GM18517 (cell line): ENCODE results near the gene FLNB.
"Not testable (repeated sequence)": the region's sequence is repeated elsewhere in the genome, so short reads cannot be mapped to it uniquely, and the experiment has no call there.

ENCODE experiments used
- ATAC-seq: cut with Tn5 transposase; IDR thresholded peaks from one replicate; pipeline ENCODE4 v1.9.1; 2021; ENCODE audit warnings: mild to moderate bottlenecking, moderate library complexity; ENCODE audit not compliant: unreplicated experiment

The FLNB gene

DNA sequence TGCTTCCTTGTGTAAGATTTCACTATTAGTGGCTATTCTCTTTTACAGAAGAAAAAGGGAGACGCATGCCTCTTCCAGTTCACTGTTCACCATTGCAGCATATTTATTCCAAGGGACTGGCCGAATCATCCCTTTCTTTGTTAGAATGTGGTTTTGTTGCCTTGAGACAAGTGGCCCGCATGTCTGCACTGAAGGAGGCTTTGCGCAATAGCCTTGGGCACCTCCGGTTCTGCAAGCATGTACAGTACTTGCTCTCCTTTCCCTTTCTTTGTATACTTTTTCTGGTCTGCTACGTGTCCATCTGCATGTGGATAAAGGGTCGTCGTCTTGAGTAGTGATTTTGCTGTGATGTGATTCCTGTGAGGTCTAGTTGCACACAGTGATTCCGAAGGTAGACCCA, 43.0 kb downstream of the FLNB start:
- ATAC-seq = no peak

DNA sequence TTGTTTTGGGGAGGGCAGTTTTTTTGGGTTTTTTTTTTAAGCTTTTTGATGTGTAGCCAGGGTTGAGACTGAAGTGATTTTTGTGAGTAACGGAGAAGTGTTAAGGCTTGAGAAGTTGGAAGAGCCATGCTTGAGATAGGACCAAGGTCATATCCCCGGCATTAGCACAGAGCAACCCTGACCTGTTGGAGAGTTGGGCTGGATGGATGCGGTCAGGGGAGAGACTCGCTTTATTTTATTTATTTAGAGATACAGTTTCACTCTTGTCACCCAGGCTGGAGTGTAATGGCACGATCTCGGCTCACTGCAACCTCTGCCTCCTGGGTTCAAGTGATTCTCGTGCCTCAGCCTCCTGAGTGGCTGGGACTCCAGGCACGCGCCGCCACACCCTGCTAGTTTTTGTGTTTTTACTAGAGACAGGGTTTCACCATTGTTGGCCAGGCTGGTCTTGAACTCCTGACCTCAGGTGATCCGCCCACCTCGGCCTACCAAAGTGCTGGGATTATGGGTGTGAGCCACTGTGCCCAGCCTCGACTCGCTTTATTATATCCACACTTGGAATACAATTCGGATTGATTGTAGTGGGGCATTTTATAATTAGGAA, 43.5 kb downstream of the FLNB start:
- not testable (repeated sequence) for ATAC-seq

DNA sequence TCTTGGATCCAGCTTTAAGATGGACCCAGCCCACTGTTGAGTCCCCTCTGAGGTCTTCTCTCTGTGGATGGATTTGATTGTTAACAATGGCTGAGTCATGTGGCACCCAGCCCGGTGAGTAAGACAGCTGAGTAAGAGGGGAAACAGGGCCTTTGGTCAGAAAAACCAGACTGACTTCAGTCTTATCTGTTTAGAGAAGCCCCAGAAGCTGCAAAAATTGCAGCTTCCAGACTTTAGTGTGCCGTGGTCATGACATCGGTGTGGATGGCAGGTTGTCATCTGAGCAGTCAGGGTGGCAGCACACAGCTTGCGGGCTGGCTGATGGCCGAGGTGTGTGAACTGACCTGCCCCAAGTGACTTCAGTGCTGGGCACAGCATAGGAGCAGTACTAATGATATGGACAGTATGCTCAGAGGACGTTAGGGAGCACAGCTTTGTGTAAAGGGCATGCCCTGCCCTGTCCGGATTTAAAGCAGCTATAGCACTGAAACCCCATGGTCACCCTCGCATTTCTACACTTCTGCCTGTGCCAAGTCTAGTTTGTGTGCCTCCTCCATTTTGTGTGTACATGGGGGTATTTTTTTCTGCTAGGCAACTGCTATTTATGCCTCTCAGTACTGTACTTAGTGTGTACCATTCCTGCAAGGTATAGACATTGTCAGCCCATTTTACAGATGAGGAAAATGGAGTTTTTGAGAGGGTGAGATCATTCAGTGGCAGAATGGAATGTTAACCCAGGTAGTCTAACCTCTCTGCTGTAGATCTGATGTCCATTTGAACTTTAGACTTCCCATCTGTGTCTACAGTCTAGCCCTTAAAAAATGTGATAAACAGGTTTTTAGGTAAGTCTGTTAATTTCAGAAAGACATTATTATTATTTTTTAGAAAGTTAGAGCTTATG, 44.4 kb downstream of the FLNB start:
- no peak for ATAC-seq

DNA sequence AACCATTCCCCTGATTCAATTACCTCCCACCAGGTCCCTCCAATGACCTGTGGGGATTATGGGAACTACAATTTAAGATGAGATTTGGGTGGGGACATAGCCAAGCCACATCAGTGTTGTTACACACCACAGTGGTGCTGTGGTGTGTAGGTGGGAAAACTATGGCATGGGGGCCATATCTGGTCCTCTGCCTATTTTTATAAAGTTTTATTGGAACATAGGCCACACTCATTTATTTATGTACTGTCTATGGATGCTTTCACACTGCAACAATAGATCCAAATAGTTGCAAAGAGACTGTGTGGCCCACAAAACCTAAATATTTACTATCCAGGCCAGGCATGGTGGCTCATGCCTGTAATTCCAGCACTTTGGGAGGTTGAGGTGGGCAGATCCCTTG, 46.4 kb downstream of the FLNB start:
- no peak for ATAC-seq

DNA sequence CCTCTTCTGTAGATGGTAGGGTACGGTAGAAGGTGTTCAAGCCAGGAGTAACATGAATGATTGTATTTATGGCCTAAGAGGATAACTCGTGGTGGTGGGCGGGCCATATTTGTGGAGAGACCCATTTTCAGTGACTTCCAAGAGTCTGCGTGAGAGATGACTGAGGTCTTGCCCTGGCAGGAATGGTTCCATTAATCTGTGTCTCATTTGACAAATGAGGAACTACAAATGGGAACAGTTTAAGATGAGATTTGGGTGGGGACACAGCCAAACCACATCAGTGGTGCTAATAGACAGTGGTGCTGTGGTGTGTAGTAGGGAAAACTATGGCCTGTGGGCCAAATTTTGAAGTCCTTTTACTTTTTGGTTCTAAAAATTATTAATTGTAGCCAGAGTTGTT, 47.1 kb downstream of the FLNB start:
- no peak for ATAC-seq

DNA sequence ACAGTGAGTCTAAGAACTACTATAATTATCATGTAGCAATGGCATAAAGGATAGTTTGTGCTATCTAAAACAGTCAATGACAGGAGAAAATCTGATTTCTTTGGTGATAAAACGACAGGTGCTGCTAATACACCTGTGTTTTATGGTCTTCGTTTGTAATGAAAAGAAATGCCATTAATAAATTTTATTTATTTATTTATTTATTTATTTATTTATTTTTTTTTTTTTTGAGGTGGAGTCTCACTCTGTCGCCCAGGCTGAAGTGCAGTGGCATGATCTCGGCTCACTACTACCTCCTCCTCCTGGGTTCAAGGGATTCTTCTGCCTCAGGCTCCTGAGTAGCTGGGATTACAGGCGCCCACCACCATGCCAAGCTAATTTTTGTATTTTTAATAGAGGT, 47.7 kb downstream of the FLNB start:
- ATAC-seq = not testable (repeated sequence)

DNA sequence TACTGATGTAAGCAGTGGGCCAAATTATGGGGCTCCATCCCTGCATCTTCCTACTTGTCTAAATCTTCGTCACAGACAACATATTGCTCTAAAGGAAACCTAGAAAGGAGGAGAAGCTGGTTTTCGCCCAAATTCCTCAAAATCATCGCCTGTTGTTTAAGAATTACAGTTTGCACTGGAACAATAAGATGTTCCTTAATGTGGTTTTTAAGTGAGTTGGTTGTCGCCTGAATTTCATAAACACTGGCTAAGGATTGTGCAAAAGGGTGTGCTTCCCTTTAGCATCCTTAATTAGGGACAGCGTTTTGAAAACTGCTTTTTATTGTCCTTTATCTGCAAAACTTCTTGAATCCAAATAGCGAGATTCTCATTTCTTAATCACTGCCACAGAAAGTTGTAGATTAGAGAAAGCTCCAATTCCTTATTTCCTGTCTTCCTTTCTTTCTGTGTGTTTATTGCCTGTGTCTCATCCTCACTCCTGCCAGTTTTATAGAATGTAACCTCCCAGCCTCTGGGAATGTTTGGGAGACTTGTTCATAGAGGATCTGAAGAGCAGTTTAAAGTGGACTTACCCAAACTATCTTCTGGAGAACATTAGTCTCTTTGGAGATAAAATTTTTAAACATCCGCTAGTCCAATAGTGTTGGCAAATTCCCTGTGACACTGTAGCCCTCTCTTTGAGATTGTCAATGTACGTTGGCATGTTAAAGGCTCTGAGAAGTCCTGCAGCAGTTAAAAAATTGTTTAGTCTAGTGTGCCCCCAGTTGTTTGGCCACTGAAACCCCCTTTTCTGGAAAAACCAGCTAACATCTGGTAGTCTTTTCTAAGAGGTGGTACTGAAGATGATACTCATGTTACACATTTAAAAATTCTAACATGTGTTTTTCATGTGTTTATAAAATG, 50.4 kb downstream of the FLNB start:
- ATAC-seq = no peak

DNA sequence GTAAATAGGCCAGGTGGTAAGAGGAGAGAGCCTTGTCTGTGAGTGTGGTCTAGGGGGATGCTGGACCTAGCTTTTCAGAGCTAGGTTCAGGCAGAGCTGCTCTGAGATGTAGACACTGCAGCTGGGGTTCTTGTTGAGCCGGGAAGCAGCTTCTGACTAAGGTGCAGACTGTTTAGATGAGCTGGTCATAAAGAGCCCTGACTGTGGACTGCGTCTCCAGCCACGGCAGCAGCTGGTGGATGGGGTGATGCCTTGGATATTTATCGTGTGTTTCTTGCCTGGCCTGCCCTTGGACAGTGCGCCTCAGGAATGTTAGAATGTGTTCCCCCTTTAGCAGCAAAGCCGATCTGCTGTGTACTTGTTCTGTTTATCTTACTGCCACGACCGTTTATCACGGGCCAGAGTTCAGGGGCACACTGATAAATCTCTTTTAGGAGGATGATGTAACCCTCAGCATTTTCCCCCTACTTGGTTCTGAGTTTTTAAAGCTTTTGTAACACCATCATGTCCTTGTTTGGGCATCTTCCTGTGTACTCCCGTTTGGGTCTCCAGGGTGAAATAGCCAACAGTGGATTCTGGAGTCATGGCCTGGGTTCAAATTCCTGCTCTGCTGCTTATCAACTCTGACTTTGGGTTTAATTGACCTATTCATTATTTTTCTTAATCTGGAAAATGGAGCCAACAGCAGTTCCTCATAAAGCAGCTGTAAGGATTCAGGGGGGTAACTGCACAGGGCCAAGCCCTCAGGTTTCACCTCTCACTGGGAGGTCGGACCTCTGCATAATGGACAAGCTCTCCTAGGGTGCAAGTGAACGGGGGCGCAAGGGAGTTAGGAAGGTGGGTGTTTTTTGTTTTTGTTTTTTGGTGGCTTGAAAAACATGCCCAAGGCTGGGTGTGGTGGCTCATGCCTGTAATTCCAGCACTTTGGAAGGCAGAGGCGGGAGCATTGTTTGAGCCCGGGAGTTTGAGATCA, 51.4 kb downstream of the FLNB start:
- no peak for ATAC-seq

DNA sequence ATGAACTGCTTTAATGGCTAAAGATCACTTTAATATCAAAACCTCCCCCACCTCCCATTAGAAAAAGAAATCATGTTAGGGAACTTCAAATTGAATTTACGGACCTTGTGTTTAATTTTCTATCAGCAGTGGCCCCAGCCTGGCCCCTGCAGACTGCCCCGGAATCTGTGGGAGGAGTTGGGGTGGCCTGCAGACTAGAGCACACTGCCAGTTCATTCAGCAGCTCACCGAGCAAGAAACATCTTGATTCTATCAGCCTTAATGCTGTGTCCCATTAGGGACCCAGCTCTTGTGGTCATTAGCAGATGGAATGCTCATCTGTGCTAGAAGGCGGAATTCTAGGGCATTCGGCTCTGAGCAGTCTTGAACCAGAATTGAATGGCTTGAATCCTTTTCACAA, 54.2 kb downstream of the FLNB start:
- ATAC-seq = no peak

DNA sequence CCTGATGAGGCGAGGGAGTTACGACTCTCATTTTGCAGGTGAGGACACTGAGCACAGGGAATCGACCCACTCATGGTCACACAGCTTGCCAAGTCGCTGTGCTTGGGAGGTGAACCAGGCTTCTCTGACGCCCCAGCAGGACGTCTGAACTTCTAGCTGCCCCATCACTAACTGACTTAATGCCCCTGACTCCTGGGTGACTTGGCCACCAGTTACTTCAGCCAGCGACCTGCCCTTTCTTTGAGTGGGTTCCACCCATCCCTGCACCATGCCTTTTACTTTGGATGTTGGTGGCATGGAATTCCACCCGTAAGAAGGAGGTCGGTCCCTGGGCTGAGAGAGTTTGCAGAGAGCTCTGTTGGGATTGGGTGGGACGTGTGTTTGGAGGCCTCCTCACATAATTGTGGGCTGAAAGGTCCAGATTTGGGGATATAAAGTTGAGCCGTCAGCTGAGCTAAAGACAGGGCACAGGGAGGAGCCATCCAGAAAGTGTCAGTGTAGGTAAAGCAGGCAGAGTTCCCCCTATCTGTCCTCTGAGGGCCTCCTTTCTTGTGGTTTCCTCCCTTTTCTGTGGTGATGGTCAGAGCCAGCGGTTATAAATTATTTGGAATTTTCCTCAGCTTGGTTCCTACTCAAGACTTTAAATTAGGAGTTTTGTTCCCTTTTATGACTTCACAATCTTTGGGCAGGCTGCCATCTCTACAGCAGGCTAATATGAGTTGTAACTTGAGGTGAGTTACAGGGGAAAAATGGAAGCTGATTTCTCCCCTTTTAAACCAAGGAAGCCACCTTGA, 55.0 kb downstream of the FLNB start:
- no peak for ATAC-seq

DNA sequence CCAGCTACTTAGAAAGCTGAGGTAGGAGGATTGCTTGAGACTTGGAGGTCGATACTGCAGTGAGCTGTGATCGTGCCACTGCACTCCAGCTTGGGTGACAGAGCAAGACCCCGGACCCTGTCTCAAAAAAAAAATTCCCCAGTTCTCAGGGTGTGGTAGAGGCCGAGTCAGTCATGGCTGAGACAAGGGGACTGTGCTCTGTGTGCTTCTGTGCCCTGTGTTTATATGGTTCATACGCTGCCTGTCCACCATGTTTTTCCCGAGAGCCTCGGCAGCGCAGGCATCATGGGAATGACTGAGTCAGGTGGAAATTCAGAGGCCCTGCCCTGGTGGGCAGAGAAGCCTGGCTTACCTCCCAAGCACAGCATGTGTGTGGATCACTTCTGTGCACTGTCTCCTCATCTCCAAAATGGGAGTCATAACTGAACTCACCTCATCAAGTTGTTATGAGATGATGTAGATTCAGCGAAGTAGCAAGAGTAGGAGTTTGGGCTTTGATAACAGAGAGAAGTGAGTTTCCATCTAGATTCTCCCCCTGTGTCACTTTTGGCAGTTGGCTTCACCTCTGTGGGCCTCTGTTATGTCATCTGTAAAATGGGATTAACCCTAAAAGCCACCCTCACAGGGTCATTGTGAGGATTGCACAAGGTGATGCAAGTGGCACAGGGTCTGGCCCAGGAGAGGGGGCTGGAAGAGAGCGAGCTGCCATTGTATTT, 56.9 kb downstream of the FLNB start:
- ATAC-seq = no peak

DNA sequence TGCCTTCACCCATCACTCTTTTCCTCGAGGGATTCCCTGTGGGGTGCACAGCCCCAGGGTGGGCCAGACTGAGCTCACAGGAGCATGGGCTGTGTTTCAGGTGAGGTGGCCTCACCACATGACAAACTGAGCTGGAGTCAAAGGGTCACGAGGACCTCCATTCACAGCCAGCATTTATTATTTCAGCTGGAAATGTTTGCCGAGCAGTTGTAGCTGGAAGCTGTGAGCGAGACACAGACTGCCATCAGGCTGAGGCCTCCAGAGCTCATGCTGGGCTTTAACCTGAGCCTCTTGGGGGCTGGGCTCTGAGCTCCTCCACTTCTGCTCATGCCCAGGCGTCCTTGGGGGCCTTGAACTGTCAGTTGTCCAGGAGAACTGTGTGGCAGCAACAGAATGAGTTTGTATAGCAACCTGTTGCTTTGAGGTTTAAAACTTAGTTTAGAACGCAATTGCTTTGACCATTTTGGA, 57.5 kb downstream of the FLNB start:
- ATAC-seq = no peak

DNA sequence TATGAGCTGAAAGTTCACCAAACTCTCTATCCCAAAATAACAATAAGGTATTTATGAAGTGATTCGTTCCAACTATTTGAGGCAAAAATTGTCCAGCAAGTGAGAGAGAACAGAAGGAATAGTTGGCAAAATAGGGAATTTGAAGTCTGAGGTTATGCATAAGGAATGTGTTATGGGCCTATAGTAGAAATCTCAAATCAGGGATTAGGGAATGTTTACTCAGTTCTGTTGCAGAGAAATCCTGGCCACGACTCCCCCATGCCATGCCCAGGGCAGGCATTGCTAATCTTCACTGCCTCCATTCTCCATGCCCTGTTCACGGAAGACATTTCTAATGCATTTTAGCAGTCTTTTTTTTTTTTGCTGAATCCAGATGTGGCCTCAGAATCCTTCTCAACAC, 58.6 kb downstream of the FLNB start:
- no peak for ATAC-seq

DNA sequence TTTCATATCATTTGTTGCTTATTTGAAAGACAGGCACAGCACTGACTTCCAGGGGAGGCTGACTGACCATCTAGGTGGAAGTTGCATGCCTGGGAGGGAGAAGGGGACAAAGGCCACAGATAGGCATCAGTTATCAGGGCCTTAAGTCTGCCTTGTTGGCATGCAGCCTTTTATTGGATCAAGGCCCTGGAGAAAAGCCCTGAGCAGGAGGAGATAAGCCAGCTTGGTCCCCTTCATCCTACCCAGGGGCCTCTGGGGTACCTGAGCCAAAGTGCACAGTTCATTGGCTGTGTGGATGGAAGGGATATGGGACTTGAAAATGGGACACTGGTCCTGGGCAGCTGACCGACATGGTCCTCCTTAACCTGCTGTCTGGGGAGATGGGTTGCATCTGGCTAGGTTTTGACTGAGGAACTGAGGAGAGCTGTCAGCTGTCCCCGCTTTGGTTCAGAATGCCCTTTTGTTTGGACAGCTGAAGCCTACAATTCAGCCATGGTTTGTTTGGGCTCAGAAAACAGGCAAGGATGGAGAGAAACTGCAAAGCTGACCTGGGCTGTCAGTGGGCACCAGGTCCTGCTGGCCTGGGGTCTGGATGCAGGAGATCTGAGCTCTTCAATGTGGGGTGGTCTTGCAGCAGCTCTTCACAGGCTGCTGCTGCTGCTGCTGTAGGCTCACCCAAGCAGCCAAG, 60.0 kb downstream of the FLNB start:
- no peak for ATAC-seq

DNA sequence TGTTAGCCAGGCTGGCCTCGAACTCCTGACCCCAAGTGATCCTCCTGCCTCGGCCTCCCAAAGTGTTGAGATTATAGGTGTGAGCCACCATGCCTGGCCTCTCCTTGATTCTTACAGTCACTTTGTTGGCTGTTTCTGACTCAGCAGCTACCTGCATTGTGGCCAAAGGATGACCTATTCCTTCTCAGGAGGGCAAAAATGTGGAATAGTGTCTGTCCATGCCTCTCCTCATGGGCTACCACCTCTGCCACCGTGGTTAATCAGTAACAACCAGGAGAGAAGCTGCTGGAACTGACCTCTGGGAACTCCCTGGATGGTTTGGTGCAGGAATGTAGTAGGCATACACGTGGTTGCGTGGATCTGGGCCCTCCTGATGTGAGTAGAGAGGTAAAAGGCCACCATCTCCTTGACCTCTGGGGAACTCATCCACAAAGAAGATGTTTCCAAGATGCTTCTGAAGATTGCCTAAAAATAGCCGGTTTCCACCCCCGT, 63.3 kb downstream of the FLNB start:
- ATAC-seq = no peak

DNA sequence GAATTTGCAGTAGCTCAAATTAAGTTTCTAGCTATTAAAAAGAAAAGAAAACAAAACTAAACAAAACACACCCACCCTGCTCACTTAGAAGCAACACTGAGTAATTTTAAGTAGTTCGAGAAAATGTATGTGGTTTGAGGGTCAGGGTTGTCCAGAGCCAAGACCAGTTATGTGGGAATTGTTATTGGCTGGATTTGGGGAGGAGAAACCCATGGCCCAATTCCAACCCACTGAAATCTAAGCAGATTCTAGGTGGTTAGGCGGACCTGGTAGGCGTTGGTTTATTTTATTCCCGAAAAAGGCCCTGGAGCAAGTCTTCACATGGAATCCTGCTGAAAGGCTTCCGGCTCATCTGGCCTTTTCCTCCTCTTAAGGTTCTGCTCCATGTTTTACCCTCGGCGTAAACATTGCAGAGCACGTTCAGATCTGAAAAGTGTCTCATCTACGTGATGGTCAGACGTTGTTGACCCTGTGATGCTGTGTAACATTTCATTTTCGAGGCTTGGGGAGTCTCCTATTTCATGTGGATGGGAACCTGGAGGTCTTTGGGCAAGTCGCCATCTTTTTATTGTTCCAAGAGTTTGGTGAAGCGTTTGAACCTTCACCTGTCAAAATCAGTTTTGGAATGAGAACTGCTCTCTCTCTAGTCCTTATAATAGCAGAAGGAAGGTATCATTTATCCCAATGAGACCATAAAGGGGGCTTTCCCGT, 64.0 kb downstream of the FLNB start:
- no peak for ATAC-seq

DNA sequence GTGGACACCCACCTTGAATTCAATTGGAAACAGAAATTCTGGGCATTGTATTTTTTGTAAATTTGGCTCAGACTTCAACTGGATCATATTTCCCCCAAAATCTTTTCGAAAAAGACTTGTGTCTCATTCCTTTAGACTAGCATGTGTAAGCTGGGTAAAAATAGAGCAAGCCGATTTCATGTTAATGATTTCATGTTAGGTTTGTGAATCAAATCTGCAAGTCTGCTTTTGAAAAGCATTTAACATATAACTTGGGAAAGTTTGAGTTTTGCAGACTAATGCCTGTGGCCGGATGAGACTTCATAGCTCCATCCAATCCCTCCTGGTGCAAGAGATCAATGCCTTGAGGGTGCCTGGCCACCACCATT, 64.5 kb downstream of the FLNB start:
- no peak for ATAC-seq
